COLO829 (cell line): ENCODE results near the gene SHISA8.
"Not testable (repeated sequence)": the region's sequence is repeated elsewhere in the genome, so short reads cannot be mapped to it uniquely, and the experiment has no call there.

Experiments used
- DNase-seq: peaks from one replicate; pipeline ENCODE4 v3.0.0; 2012; ENCODE audit warnings: low spot score

The SHISA8 gene

DNA sequence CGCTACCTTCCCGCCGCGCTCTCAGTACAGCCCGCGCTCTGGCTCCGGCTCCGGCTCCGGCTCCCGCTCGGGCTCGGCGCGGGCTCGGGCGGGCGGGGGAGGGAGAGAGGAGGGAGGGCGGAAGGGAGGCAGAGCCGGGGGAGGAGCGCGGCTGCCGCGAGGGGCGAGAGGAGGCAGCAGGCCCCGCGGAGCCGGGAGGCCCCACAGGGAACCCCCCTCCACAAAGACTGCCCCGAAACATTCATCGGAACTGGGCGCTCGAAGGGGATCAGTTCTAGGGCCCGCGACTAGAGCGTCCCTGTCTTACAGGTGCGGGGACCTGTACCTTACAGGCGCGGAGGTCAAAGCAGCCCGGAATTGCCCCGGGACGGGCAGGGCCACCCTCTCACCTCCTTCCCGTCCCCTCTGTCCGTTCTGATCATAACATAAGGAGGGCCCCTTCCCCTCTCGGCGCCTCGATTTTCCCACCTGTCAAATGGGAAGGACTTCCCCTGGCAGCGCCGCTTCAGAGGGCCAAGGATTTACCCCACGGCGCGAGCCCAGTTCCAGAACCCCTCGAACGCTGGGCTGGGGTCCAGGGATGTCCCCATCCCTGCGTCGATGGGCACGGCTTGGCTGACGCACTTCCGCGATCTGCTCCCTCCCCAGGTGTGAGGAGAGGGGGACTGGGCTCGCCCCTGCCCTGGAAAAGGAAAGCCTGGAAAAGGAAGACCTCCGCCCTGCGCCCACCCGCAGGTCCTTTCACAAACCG lies at the start of gene SHISA8:
SHISA8 (minus strand) TSS at position 40 of the 751 bp plus-strand sequence. CDS start 407 bp downstream, outside the sequence.
- no peak for DNase-seq

DNA sequence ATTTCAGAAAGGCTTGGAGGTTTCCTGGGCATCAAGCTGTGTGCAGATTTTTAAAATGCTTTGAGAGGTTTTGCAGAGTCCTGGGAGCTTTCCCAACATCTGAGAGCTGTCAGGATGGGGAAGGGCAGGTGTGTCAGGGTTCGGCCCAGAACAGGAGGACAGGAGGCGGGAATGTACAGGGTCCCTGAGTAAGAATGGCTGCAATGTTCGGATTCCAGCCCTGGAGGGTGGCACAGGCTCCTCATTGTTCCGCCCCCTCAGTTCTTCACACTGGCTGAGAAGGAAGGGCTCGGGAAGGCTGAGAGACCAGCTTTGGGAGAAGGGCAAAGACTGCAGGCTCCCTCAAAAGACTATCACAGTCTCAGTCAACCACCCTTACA lies 49.2 kb upstream of the SHISA8 start:
- DNase-seq, result peak; percentile 81

DNA sequence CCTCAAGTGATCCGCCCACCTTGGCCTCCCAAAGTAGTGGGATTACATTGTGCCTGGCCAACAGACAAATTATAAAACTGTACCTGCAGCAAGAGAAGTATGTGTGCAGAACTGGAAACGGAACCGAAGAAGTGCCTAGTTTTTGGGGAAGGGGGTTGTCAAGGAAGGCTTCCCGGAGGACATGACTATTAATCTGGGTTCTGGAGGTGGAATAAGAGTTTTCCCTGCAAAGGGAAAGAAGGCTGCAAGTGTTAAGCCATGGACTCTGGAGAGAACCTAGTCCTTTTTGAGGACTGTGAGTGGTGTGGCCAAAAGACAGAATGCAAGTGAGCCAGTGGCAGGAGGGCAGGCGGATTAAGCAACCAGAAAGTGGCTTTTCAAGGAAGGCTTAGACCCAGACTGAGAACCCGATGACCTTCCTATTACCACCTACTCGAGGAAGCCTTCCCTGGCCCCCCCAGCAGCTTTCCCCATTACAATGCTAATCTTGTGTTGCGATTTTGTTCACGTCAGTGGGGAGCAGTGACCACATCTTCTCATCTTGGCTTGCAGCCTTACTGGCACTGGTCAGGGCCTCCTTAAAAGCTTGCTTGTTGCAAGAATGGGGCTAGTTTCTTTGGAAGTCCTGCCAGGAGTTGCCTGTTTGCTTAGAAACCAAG lies 48.7 kb upstream of the SHISA8 start:
- peak; percentile 58 for DNase-seq

DNA sequence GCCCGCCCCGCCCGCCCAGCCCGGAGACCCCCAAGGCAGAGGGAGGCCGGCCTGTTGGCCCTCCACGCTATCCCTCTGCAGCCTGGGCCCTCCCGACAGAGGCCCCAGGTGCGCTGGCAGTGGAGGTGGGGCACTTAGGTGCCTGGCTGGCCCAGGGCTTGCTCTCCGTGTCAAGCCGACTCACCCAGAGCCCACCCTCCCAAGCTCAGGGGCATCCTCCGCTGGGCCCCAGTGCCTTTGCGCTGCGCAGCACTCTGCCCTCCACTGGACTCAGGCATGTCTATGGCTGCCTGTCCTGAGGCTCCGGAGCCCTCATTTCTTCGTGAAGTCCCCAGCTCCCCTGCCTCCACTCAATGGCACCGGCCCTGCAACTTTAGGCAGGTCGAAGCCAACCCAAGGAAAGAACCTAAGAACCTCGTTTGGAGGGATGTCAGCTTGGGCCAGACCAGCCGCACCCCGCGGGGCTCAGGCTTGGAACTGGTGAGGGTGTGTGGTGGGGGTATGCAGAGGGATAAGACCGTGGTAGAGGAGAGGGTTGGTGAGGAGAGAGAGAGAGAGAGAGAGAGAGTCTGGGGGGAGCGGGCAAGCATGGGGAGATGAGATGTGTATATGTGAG lies 43.2 kb upstream of the SHISA8 start:
- no peak for DNase-seq

DNA sequence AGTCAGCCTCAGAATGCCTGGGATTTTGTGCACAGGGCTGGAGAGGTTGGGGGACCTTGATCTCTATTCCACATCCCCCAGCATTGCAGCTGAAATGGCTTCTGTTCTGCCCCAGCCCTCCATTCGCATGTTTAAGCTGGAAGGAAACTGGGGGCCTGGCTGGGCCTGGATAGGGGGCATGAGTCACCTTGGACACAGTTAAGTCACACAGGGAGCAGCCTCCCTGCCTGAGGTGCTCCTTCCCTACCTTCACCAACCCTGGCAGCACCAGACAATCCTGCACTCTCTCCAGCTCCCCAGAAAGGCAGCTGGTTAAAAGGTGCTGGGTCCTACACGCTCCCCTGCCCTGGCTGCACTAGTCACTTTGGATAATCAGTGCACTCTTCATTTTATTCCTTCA lies 37.8 kb upstream of the SHISA8 start:
- DNase-seq, result no peak

DNA sequence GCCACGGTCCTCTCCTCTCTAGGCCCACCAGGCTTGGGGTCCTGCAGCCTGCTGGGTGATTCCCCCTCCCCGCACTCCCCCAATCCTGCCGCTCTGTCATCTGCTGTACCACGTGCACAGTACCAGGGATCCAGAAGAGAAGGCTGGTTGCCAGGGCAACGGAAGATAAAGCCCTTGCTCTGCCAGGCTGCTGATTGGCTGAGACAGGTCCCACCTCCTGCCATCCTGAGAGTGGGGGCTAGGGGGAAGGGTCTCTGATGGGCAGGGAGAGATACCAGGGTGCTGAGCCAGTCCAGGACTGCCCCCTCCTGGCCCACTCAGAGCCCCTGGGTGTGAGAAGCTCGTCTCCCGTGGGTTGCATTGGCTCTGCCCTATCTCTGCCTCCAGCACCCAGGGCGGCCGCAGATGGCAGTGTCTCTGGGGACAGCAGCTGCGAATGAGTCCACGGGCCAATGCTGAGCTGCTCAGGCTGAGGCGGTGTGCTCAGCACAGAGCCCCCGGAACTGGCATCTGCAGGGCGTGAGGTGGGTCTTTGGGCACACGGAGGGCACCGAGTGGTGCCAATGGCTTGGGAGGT lies 37.1 kb upstream of the SHISA8 start, which contains the start of gene SMIM45:
SMIM45 (plus strand) TSS at position 253 of the 577 bp plus-strand sequence.
- DNase-seq, result no peak

DNA sequence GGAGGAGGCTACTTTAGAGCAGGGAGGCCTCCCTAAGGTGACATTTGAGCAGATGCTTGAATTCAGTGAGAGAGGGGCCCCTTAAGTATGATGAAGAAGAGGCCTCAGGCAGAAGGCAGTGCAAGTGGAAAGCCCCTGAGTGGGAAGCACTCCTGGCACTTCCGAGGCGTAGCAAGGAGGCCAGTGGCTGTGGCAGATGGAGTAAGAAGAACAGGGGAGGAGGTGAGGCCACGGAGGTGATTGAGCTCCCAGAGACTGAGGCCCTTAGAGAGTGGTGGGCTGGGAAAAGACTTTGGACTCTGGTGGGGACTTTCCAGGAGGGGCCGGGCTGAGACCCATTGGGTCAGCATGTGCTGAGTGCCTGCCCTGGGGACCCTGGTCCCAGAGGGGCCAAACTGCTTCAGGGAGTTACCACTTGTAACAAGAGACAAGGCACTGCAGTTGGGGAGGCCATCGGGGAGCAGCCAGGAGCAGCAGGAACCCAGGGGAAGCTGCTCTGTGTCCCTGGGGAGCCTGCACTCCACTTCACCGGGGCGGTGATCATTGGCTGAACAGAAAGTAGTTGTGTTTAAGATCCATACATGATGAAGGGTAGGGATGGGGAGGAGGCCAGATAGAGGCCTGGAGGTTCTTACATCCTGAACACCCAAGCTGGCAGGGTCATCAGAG lies 34.6 kb upstream of the SHISA8 start:
- no peak for DNase-seq

DNA sequence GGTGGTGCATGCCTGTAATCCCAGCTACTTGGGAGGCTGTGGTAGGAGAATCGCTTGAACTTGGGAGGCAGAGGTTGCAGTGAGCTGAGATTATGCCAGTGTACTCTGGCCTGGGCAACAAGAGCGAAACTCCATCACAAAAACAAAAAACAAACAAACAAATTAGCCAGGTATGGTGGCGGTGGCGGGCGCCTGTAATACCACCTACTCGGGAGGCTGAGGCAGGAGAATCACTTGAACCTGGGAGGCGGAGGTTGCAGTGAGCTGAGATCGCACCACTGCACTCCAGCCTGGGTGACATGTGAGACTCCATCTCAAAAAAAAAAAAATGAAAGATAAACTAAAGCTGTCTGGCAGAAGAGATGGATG lies 34.0 kb upstream of the SHISA8 start:
- DNase-seq, result not testable (repeated sequence)

DNA sequence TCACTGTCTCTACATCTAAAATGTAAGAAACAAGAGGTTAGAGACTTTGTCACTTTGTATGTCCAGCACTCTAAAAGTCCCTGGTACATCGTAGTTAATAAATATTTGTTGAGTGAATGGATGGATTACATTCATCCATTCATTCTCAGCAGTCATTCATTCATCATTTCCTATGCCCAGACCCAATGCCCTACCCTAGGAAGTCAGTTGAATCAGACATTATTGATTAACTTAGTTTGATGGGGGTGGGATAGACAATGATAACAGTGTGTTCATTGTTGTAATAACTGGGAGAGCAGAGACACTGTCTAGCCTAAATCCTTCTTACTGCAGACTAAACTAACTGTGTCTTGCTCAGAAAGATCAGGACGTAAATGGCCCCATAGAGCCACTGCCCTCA lies 33.3 kb upstream of the SHISA8 start:
- no peak for DNase-seq

DNA sequence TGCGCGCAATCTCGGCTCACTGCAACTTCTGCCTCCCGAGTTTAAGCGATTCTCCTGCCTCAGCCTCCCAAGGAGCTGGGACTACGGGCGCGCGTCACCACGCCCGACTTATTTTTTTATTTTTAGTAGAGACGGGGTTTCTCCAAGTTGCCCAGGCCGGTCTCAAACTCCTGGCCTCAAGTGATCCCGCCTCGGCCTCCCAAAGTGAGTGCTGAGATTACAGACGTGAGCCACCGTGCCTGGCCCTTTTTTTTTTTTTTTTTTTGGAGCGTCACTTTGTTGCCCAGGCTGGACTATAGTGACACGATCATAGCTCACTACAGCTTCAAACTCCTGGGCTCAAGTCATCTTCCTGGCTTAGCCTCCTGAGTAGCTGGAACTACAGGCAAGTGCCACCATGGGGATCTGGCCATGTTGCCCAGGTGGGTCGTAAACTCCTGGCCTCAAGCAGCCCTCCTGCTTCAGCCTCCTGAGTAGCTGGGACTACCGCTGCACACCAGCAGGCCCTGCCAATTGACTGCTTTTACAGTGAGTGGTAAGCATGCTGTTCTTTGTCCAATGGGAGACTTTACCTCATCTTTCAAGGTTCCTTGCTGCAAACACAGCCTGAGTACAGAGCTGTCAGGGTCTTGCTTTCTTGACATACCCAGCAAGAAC lies 32.7 kb upstream of the SHISA8 start:
- DNase-seq, result no peak

DNA sequence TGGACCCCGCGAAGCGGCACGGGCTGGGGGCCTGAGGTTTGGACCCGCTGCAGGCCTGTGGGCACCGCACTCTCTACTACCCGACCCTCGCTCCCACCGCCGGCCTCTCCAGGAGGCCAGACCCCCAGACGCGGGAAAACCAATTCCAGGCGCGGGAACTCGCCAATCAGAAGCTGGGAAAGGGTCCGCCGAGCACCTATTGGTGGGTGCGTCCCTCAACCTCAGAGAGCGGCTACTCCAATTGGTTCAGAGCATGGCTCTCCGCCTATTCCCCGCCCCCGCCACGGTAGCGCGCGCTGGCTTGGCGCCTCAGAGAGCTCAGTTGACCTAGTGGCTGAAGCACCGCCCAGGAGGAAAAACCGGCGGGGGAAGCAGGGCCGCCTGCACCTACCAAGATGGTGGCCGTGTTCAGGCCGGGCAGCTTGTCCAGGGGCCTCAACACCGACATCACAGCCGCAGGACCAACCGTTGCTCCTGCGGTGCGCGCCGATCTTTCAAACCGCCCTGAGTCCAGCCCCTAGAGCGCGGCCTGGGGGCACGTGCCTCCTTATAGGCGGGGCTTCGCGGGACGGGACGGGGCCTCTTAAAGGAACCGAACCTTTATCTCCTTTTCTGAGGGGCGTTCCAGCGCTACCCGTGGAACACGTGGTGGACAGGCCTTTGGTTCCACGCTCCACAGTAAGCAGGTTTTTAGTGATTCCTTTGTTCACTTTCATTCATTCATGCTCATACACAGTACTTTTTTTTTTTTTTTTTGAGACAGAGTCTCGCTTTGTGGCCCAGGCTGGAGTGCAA lies 32.0 kb upstream of the SHISA8 start, which contains the start of gene CENPM:
CENPM (minus strand) TSS at position 524 of the 795 bp plus-strand sequence; CDS start at position 448, 76 bp downstream.
- DNase-seq, result peak; percentile 93

DNA sequence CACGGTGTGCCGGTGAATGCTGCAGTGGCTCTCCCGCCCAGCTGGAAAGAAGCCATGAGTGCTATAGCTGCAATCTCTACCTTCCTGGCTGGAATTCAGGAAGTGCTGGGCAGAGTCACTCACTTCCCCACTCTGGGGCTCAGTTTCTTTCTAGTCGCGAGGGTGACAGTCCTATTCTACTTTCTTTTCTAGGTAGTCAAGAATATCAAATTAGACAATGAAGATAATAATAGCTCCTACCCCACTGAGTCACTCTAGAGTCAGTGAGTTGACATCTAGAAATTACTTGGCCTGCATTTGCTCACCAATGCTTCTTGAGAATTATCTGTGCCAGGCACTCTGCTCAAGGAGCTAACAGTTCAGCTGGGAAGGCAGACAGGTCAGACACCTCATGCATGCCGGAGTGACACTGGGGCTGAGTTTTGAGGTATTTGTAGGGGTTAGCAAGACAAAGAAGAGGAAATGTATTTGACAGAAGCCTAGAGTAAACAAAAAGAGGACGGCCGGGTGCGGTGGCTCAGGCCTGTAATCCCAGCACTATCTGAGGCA lies 28.9 kb upstream of the SHISA8 start:
- DNase-seq, result no peak

DNA sequence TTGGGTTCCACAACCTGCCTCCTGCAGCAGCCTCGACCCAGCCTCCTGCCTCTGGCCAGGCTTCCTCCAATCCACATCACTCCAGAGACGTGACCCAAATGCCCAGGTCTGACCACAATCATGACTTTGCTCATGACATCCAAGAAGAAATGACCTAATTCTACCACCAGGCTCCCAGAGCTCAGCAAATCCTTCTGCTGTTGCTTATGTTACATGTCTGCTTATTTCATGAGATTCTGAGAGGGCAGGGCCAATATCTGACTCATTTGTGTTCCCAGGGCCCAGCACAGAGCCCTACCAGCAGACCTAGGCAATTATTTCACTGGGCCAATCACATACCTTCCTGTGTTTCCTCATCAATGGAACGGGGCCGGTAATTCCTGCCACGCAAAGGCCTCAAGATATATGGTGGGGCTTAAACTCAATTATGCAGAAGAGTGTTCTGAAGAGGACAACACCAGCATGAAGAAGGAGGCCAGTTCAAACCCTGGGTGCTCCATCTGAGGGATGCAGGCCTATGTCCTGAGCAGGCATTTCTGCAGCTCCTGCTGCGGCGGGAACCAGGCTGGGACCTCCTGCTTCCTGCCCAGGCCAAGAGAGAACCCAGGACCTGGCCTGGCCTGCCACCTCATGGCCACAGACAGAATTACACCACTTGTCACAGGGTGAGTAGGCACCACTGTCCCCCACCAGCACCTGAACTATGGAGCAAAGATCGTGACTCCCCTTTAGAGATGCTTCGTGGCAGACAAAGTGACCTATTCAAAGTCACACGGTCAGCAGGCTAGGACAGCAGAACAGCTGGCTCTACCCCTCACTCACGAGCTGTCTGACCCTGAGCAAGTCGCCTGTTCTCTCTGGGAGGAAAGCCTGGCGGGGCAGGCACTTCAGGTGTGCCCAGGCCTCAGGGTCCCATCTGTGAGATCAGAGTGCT lies 26.2 kb upstream of the SHISA8 start:
- DNase-seq, result peak; percentile 74

DNA sequence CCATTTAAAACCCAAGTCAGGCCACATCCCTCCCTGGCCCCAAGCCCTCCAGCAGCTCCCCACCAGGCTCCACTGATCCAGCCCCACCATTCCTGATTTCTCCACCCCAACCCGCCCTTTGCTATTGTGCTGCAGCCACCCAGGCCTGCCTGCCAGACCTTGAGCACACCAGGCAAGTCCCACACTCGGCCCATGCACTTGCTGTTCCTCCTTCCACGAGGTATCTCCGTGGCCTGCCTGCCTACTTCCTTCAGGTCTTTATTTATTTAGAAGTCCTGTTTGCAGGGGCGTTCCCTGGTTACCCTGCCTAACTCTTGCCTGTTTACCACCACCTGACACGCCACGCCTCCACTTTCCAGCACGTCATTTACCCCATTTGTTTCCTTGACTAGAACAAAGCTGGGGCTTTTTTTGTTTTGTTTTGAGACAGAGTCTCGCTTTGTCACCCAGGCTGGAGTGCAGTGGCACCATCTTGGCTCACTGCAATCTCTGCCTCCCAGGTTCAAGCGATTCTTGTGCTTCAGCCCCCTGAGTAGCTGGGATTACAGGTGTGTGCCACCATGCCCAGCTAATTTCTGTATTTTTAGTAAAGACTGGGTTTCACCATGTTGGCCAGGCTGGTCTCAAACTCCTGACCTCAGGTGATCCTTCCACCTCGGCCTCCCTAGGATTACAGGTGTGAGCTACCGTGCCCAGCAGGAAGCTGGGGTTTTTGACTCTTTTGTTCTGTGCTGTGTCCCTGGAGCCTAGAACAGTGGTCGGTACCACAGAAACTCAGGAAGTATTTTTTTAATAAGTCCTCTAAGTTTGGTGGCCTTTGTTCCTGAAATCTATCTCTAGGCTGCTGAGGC lies 25.3 kb upstream of the SHISA8 start:
- no peak for DNase-seq

DNA sequence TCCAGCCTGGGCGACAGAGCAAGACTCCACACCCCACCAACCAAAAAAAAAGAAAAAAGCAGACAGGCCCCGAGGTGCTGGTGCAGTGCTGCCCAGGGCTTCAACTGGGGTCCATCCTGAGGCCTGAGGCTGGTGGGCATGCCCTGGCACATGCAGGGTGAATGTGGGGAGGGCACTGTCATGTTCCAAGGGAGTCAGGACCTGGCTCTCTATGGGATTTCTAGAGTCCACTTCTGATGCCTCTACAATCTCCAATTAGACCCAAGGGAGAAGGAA lies 22.0 kb upstream of the SHISA8 start:
- DNase-seq, result no peak

DNA sequence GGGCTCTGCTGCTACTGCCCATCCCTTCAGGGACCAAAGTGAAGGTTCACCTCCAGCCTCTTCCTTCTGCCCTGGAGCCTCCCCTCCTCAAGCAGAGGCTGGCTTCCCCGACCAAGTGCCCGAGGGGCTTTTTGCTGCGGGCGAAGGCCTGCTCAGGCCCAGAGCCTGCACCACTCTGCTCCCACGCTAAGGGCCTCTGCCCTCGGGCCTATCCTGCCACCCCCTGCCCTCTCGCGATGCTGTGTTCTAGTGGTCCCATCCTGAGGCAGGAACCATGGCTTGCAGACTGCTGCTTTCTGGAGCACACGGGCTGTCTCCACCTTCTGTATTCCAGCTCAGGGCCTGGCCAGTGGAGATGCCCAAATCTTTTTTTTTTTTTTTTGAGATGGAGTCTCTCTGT lies 20.6 kb upstream of the SHISA8 start:
- DNase-seq, result no peak

DNA sequence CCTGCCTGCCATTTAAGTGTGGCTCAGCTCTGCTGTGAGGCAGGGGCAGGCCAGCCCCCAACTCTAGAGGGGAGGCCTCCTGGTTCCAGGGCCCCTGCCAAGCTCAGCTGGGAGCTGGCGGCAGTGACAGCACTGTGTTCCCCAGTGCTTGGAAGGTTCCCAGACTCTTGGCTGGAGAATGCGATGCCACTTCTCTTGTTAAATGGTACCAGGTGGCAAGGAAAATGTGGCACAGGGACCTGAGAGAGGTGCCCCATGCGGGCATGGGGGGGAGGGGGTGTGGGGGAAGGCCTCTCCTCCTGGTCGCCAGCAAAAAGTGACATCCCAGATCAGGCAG lies 20.1 kb upstream of the SHISA8 start:
- no peak for DNase-seq

DNA sequence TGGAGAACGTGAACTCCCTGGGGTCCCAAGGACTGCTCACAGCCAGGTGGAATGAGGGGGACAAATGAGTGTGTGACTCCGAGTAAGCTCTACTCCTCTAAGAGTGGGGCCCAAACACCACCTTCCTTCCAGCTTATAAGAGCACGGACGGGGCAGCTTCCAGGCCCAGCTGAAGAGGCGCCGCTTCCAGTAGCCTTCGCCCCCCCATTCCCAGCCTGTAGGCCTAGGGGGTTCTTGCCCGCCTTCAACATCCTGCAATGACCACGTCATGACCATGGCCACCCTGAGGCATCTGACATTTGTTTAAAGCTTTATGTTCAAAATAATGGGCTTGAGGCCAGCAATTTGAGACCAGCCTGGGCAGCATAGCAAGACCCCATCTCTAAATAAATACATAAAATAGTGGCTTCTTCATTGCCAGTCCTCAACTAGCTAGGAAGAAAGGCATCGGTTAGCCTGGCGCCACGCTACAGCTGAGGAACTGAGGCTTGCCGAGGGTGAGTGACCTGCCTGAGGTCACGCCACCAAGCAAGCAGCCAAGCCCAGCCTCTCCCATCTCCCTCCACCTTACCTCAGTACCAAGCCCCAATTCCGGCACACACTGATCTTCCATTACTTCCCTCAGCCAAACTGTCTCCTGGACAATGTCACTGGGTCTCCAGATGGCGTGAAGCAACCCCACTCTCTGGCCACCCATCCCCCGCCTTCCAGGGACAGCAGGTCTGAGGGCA lies 19.6 kb upstream of the SHISA8 start:
- DNase-seq, result no peak
